Measurements from ENCODE around the gene FOLR3. TPM values are rescaled to one million over a fixed set of nuclear protein-coding genes. Genes with fewer than 3 reads are reported as not detected.

FOLR3 gene
- total and polyA plus RNA-seq, 9 of the 15 experiments (the other 6 are each of a cell fraction or from before 2014, with no cell fraction given) = not detected

- TF ChIP-seq NR2C1 (IDR thresholded peaks at IDR 0.05) (no peak), NR2C1 (tag; IDR thresholded peaks at IDR 0.05) (peak; percentile 59), NCOA4 (IDR thresholded peaks at IDR 0.05; ENCODE audit: partially characterized antibody) (no peak), DDX20 (tag; IDR thresholded peaks at IDR 0.05; ENCODE audit: low read depth) (no peak), KLF6 (CRISPR knock-in tag; IDR thresholded peaks at IDR 0.05; ENCODE audit: borderline replicate concordance) (peak; percentile 49; the same call in 1 of the 2 replicates), HDAC8 (tag; IDR thresholded peaks at IDR 0.05) (peak; percentile 87; the same call in 1 of the 2 replicates), CBX8 (IDR thresholded peaks at IDR 0.05; ENCODE audit: borderline replicate concordance, extremely low read depth, low read depth, low read length, poor library complexity, severe bottlenecking) (no peak), NFE2 (IDR thresholded peaks at IDR 0.05; ENCODE audit: low read depth) (no peak), BCLAF1 (IDR thresholded peaks at IDR 0.05; ENCODE audit: borderline replicate concordance in 1 of 2, control insufficient read depth in 1 of 2, low read depth in 2 of 2, low read length in 1 of 2) (no peak), PTRF (tag; IDR thresholded peaks at IDR 0.05) (0 out of 2 replicates have a peak, but pooled peaks have one; percentile 54), DMBX1 (CRISPR knock-in tag; IDR thresholded peaks at IDR 0.05; ENCODE audit: borderline replicate concordance) (peak; percentile 76; the same call in 1 of the 2 replicates), CREB3 (tag; conservative IDR thresholded peaks at IDR 0.05; ENCODE audit: low read depth) (0 out of 2 replicates have a peak, but pooled peaks have one; percentile 28), PYGO2 (tag; IDR thresholded peaks at IDR 0.05) (peak; percentile 64; the same call in 1 of the 2 replicates), HBP1 (CRISPR knock-in tag; IDR thresholded peaks at IDR 0.05) (no peak), POLR2AphosphoS5 (IDR thresholded peaks at IDR 0.05; ENCODE audit: control insufficient read depth, insufficient read depth, low read depth, low read length) (no peak), ZNF740 (CRISPR knock-in tag; IDR thresholded peaks at IDR 0.05) (no peak), ZNF740 (tag; IDR thresholded peaks at IDR 0.05) (peak in 1 of 2 experiments; percentile 77; a peak in 2 of 4 replicates), PATZ1 (CRISPR knock-in tag; IDR thresholded peaks at IDR 0.05; ENCODE audit: borderline replicate concordance) (no peak)
Measured at GRCh38 chr11:72155751-72156150, 20.2 kb downstream of the FOLR3 start (continued).
